Spleen (tissue), 11 donors: ENCODE measurements around the gene GON4L. TPM values are rescaled to one million over a fixed set of nuclear protein-coding genes. Genes with fewer than 3 reads are reported as not detected.
"Not testable (repeated sequence)": the region's sequence is repeated elsewhere in the genome, so short reads cannot be mapped to it uniquely, and the experiment has no call there.

Experiments
- DNase-seq: peaks from one replicate; pipeline ENCODE4 v3.0.0-alpha.2; 2020
- H3K27ac ChIP-seq, 8 donors: fragments of 200-600 bp; sonication (generic) in 7 of 8; 1 replicate in 4 of 8; 2 replicates in 4 of 8; pipeline versions ENCODE4 v1.5.0 to v1.8.0; 2016 to 2021; ENCODE audit warnings: inconsistent platforms in 4 of 8, mild to moderate bottlenecking in 4 of 8, moderate library complexity in 1 of 8
- H3K27me3 ChIP-seq, 7 donors: fragments of 200-600 bp; sonication (generic) in 6 of 7; replicated peaks in 1 of 7; 1 replicate in 4 of 7; 2 replicates in 3 of 7; pipeline versions ENCODE4 v1.5.0 to v1.8.0; 2016 to 2021; ENCODE audit warnings: inconsistent platforms in 3 of 7, mild to moderate bottlenecking in 1 of 7
- H3K36me3 ChIP-seq, 6 donors: fragments of 200-600 bp; sonication (generic) in 5 of 6; 1 replicate in 4 of 6; 2 replicates in 2 of 6; pipeline versions ENCODE4 v1.5.0 to v1.8.0; 2016 to 2021; ENCODE audit warnings: inconsistent platforms in 2 of 6
- H3K4me1 ChIP-seq, 6 donors: fragments of 200-600 bp; sonication (generic) in 5 of 6; 1 replicate in 3 of 6; 2 replicates in 3 of 6; pipeline versions ENCODE4 v1.5.0 to v1.8.0; 2016 to 2021; ENCODE audit warnings: inconsistent platforms in 3 of 6
- H3K4me3 ChIP-seq, 8 donors: fragments of 200-600 bp; sonication (generic) in 7 of 8; 1 replicate in 4 of 8; 2 replicates in 4 of 8; pipeline versions ENCODE4 v1.5.0 to v1.8.0; 2016 to 2021; ENCODE audit warnings: inconsistent platforms in 4 of 8, mild to moderate bottlenecking in 4 of 8, moderate library complexity in 2 of 8
- H3K9me3 ChIP-seq, 8 donors: fragments of 200-600 bp; sonication (generic) in 7 of 8; 1 replicate in 4 of 8; 2 replicates in 4 of 8; pipeline versions ENCODE4 v1.5.0 to v1.8.0; 2016 to 2021; ENCODE audit warnings: inconsistent platforms in 4 of 8
- POLR2A ChIP-seq, 3 donors: fragments of 450-650 bp; IDR thresholded peaks; one replicate each; pipeline ENCODE4 v1.5.1; 2017; ENCODE audit warnings: antibody characterized with exemption in 3 of 3, mild to moderate bottlenecking in 1 of 3
- POLR2AphosphoS5 ChIP-seq, 3 donors: sonication (generic); formaldehyde crosslinking; IDR thresholded peaks; one replicate each; pipeline ENCODE4 v1.5.1; 2017; ENCODE audit warnings: antibody characterized with exemption in 3 of 3
- WGBS, 5 donors: extraction: QIAGEN DNeasy Blood & Tissue Kit in 3 of 5; methylation state at CpG; one replicate each; pipeline versions ENCODE4 v1.1.5 to v1.1.7; 2013 to 2018; 5-methylcytosine and 5-hydroxymethylcytosine counted together
- intact Hi-C: fragments of 100-400 bp; cut with DNase I; formaldehyde crosslinking; loops from one replicate; pipeline ENCODE4 v1.15.0; 2023; ENCODE audit warnings: low total_unique reads
- polyA plus RNA-seq, 3 donors: library from polyadenylated mRNA; stranded (reverse); fragments of 200-250 nt; gene quantifications; one replicate each; pipeline ENCODE4 v1.2.1, GENCODE V29; 2013
- total RNA-seq, 7 donors: library from RNA; depleted of rRNA in 3 of 7; stranded (reverse); fragments of >200 nt in 3 of 7; fragmentation: NEBNext Ultra II Directional in 4 of 7; extraction: Animal tissue kit (Norgen Biotek cat#: 25700) in 4 of 7; gene quantifications; one replicate each; pipeline versions ENCODE4 v1.1.0 to v1.2.1, GENCODE V29; 2016 to 2021
- TF ChIP-seq, protein P1 (sequence below), 11 experiments: fragments of 200-600 bp in 7 of 11; fragments of 450-650 bp in 4 of 11; sonication (generic) in 4 of 11; IDR thresholded peaks in 8 of 11; conservative IDR thresholded peaks in 3 of 11; 1 replicate in 7 of 11; 2 replicates in 4 of 11; pipeline versions ENCODE4 v1.4.0 to v1.8.0; 2016 to 2021; ENCODE audit warnings: antibody characterized with exemption in 11 of 11, inconsistent platforms in 4 of 11, mild to moderate bottlenecking in 1 of 11
- donor health status: healthy with polysubstance abuse.
- donor health status: DM: no; HTN: no; CAD: no; lungs with moderate emphysema.
- donor health status: DM: no; HTN: no; CAD: no.
- donor health status: Bipolar disorder and iron deficiency.
- donor health status: healthy.
- donor health status: DM: no; HTN: no; CAD: no.
- donor health status: DM: yes; HTN: yes; CAD: no.

GON4L gene
- total and polyA plus RNA-seq, 10 donors = 12.3 to 103 (median 66.2) TPM

DNA sequence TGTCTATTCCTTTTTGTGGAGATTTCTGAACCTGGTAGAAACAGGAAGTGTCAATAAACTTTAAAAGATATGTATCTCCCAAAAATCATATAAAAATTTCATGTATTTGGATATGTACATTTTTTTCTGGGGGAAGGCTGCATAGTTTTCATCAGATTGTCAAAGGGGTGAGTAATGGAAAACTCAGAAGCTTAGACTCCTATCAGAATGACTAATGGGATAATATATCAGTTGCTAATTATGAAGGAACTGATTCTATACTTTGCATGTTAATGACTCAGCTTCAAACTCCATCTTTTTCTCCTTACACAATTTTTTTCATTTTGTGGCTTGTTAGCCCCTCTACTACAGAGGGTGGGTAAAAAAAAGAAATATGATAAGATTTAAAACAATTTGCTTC, 55.9 kb downstream of the GON4L start:
- intact Hi-C loops = no loop called here
- peaks cover 0 to 100% (median 64%) of the 10 kb centered on the region in 6 donors for H3K36me3 ChIP-seq
- H3K9me3 ChIP-seq = no peaks in the 10 kb centered on the region
- H3K27me3 ChIP-seq = no peaks in the 10 kb centered on the region
- no peak overlapping the region for H3K4me3 ChIP-seq
- no peak for DNase-seq
- H3K4me1 ChIP-seq = no peaks in the 10 kb centered on the region
- TF ChIP-seq POLR2AphosphoS5 (IDR thresholded peaks at IDR 0.05) (no peak), POLR2A (IDR thresholded peaks at IDR 0.05) (no peak)
- TF ChIP-seq, protein P1, sequence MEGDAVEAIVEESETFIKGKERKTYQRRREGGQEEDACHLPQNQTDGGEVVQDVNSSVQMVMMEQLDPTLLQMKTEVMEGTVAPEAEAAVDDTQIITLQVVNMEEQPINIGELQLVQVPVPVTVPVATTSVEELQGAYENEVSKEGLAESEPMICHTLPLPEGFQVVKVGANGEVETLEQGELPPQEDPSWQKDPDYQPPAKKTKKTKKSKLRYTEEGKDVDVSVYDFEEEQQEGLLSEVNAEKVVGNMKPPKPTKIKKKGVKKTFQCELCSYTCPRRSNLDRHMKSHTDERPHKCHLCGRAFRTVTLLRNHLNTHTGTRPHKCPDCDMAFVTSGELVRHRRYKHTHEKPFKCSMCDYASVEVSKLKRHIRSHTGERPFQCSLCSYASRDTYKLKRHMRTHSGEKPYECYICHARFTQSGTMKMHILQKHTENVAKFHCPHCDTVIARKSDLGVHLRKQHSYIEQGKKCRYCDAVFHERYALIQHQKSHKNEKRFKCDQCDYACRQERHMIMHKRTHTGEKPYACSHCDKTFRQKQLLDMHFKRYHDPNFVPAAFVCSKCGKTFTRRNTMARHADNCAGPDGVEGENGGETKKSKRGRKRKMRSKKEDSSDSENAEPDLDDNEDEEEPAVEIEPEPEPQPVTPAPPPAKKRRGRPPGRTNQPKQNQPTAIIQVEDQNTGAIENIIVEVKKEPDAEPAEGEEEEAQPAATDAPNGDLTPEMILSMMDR (IDR thresholded peaks at IDR 0.05 in 8 of 11, conservative IDR thresholded peaks at IDR 0.05 in 3 of 11) = no peak
- H3K27ac ChIP-seq = no peak overlapping the region

DNA sequence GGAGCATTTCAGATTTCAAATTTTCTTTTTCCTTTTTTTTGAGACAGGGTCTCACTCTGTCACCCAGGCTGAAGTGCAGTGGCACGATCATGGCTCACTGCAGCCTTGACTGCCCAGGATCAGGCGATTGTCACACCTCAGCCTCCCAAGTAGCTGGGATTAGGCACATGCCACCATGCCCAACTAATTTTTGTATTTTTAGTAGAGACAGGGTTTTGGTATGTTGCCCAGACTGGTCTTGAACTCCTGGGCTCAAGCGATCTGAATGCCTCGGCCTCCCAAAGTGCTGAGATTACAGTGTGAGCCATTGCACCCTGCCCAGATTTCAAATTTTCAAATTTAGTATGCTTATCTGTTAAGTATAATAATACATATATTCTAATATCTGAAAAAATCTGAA, 61.4 kb downstream of the GON4L start:
- H3K27ac ChIP-seq, H3K4me1 ChIP-seq, intact Hi-C loops, DNase-seq, H3K27me3 ChIP-seq, H3K9me3 ChIP-seq, H3K4me3 ChIP-seq: not testable (repeated sequence)
- 95 to 100% (median 96%) methylated on average over 4 of the region's 4 CpGs for WGBS, 5 donors
- peaks cover 0 to 100% (median 64%) of the 10 kb centered on the region in 6 donors for H3K36me3 ChIP-seq

DNA sequence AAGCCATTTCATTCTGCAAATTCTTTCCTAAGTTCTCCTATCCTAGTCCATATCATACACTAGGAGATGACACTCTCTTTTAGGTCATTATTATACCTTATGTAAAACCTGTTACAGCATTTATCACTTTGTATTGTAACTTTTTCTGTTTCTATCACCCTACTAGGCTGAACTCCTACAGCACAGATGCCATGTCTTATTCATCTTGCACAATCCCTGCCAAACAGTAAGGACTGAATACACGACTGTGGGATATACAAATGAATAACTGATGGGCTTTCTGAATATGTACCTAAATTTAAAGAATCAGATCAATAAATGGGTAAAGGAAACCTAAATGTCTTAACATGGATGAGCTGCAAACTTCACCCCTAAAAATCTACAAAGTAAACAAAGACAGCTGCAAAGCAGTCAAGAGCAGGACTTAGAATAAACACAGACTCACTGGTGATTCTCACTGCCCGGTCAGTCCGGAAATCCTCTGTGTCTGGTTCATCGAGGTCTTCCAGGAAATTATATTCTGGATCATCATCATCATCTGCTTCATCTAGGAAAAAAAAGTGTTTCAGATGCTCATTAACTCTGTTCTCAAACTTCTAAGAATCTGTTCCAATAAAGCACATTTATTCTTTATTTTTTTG, 62.3 kb downstream of the GON4L start:
- Histone ChIP-seq H3K4me3 (no peak overlapping the region), H3K27me3 (no peaks in the 10 kb centered on the region), H3K27ac (no peak overlapping the region), H3K9me3 (no peaks in the 10 kb centered on the region), H3K36me3 (peaks cover 0 to 100% (median 62%) of the 10 kb centered on the region in 6 donors), H3K4me1 (no peaks in the 10 kb centered on the region)
- WGBS, 5 donors = 87 to 90% (median 89%) methylated on average over 4 of the region's 4 CpGs
- TF ChIP-seq, protein P1 (IDR thresholded peaks at IDR 0.05 in 8 of 11, conservative IDR thresholded peaks at IDR 0.05 in 3 of 11) = no peak
- TF ChIP-seq POLR2A (IDR thresholded peaks at IDR 0.05) (no peak), POLR2AphosphoS5 (IDR thresholded peaks at IDR 0.05) (no peak)
- intact Hi-C loops = no loop called here
- DNase-seq = no peak

DNA sequence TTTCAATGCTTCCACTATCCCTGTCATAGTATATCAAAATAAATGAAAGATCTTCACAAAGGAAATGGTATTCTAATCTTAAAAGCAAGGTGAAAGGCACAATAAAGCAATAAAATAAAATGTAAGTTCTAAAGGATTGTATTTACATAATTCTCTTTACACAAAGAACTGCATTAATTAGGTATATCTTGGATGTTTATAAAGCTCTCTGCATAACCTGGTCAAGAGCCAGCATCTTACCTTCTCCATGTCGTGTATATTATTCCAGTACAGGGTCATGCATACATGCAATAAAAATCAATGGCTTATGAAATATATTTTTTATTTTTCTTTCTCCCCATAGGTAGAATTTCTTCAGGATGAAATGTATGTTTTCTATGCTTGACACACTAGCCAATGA, 63.8 kb downstream of the GON4L start:
- TF ChIP-seq, protein P1 (IDR thresholded peaks at IDR 0.05 in 8 of 11, conservative IDR thresholded peaks at IDR 0.05 in 3 of 11) = no peak
- no peak for TF ChIP-seq POLR2AphosphoS5 (IDR thresholded peaks at IDR 0.05)
- TF ChIP-seq POLR2A (IDR thresholded peaks at IDR 0.05) = no peak
- intact Hi-C loops = no loop called here
- Histone ChIP-seq H3K4me3 (no peak overlapping the region), H3K27me3 (no peaks in the 10 kb centered on the region), H3K4me1 (no peaks in the 10 kb centered on the region), H3K36me3 (peaks cover 0 to 100% (median 57%) of the 10 kb centered on the region in 6 donors), H3K27ac (no peak overlapping the region), H3K9me3 (no peaks in the 10 kb centered on the region)
- 83 to 98% (median 93%) methylated on average over 1 of the region's 1 CpG for WGBS, 5 donors
- DNase-seq = no peak
